Activated CD8-positive, alpha-beta memory T cell treated with anti-CD3 and anti-CD28 coated beads for 4 hours (primary cell): Measurements from ENCODE around the gene NDUFA6.
"Not testable (repeated sequence)": the region's sequence is repeated elsewhere in the genome, so short reads cannot be mapped to it uniquely, and the experiment has no call there.

Source experiments
- DNase-seq, 2 donors: peaks; one replicate each; pipeline ENCODE4 v3.0.0-alpha.2; 2020; ENCODE audit warnings: low read depth in 2 of 2

The NDUFA6 gene

DNA sequence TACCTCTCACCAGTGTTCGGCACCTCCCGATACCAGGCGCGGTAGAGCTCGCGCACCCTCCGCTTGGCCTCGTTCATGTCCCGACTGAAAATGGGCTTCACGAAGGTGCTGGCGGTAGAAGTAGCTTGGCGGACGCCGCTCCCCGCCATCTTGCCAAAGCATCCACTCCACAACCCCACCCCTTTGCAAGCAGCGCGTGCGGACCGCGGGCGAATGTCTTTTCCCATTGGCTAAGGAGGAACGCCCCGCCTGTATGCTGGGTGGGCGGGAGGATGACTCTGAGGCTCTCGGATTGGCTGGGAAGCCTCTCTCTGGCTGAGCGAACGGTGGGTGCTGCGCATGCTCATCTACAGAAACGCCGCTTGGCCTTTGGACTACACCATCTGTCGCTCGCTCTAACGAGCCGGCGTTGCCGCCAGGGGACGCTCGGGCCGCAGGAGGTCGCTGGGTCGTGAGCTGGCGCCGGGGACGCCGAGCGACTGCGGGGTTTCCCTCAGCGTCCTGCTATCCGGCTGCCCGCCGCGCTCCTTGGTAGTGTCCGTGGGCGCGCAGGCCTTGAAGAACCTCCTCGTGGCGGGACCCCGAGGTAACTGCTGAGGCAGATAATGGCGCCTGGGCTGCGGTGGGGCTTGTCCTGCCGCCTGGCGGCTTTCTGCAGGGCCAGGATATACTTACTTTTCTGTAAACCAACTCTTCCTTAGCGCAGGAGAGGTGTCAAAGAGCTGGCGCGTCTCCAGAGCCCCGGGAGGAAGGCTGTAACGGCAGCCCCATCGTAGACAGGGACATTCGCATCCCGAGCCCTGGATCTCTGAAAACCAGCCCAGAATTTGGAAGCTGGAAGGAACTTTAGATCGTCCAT is at the start of gene NDUFA6:
NDUFA6 (minus strand) TSS at position 177 of the 859 bp plus-strand sequence; CDS start at position 149, 28 bp downstream.
- DNase-seq, result peak; percentile 95 to 99

DNA sequence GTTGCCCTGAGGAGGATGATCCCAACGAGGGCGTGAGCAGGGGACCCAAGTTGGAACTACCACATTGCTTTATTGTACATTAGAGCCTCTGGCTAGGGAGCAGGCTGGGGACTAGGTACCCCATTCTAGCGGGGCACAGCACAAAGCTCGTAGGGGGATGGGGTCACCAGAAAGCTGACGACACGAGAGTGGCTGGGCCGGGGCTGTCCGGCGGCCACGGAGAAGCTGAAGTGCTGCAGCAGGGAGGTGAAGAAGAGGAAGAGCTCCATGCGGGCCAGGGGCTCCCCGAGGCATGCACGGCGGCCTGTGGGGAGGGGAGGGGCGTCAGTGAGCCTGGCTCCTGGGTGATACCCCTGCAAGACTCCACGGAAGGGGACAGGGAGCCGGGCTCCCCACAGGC is 49.6 kb upstream of the NDUFA6 start:
- not testable (repeated sequence) for DNase-seq

DNA sequence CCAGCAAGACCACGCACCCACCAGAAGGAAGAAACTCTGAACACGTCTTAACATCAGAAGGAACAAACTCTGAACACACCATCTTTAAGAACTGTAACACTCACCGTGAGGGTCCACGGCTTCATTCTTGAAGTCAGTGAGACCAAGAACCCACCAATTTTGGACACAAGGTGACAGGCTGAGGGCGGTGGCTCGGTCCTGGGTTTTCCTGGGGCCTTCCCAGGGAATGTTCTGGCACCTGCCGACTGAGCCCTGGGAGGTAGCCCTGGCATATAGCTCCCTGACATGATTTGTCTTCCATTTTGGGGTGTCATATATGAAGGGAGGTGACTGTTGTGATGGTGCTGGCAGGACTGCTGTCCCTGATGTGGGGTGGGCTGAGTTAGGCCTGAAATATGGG is 48.9 kb upstream of the NDUFA6 start:
- DNase-seq, result not testable (repeated sequence)

DNA sequence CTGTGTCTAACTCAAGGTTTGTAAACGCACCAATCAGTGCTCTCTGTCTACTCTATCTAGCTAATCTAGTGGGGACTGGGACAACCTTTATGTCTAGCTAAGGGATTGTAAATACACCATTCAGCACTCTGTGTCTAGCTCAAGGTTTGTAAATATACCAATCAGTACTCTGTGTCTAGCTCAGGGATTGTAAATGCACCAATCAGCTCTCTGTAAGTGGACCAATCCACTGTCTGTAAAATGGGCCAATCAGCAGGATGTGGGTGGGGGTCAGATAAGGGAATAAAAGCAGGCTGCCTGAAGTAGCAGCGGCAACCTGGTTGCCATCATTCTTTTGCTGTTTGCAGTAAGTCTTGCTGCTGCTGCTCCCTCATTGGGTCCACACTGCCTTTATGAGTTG is 48.4 kb upstream of the NDUFA6 start:
- no peak for DNase-seq

DNA sequence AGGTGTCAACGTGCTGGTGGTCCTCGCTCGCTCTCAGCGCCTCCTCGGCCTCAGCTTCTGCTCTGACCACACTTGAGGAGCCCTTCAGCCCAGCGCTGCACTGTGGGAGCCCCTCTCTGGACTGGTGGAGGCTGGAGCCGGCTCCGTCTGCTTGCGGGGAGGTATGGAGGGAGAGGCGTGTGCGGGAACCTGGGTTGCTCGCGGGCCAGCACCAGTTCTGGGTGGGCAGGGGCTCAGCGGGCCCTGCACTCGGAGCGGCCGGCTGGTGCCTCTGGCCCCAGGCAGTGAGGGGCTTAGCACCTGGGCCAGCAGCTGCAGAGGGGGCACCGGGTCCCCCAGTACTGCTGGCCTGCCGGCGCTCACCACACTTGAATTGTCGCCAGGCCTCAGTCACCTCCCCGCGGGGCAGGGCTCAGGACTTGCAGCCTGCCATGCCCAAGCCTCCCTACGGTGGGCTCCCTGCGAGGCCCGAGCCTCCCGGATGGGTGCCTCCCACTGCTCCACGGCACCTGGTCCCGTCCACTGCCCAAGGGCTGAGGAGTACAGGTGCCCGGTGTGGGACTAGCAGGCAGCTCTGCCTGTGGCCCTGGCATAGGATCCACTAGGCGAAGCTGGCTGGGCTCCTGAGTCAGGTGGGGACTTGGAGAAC is 47.7 kb upstream of the NDUFA6 start:
- no peak for DNase-seq

DNA sequence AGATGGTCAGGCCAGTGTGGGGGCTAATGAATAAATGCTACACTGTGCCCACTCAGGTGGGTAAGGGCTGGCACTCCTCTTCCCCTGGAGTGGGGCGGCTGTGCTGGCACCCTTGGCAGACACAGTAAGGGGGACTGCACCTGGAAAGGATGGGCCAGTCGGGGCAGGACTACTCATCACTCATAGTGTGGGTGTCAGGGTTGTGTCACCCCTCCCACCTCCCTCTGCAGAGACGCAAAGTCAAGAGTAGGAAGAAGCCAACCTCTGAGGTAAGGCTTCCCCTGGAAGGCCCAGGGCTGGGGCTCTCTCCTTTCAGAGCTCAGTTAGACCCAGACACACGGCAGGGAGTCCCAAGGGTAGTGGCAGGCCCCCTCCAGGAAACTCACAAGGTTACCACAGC is 45.1 kb upstream of the NDUFA6 start:
- DNase-seq, result not testable (repeated sequence)

DNA sequence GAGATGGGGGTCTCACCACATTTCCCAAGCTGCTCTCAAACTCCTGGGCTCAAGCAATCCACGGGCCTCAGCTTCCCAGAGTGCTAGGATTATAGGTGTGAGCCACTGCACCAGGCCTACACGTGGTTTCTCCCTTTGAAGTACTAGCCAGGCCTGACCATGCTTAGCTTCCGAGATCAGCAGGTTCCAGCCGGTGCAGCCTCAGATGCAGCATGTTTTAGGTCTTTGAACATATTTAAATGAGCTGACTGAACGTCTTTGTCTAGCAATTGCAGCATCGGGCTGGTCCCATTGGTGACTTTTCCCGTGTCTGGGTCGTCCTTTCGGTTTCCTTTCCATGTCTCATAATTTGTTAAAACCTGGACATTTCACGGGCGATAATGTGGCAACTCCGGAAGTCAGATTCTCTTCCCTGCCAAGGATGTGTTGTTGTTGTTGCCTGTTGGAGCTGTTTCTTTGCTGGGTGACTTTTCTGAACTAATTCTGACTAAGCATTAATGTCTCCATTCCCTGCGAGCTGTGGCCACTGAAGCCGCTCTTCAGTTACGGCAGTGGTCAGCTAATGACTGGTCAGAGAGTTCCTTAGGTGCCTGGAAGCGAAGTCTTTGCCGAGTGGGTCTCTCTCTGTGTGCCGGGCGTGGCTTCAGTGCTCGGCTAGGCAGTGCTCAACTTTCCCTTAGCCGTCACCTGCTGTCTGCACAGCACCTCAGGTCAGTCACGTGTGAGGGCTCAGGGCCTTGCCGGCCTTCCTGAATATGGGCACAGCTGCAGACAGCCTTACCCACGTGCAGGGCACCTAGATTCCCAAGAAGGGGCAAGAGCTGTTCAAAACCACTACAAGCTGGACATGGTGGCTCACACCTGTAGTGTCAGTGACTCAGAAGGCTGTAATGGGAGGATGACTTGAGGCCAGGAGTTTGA is 43.8 kb upstream of the NDUFA6 start:
- no peak for DNase-seq

DNA sequence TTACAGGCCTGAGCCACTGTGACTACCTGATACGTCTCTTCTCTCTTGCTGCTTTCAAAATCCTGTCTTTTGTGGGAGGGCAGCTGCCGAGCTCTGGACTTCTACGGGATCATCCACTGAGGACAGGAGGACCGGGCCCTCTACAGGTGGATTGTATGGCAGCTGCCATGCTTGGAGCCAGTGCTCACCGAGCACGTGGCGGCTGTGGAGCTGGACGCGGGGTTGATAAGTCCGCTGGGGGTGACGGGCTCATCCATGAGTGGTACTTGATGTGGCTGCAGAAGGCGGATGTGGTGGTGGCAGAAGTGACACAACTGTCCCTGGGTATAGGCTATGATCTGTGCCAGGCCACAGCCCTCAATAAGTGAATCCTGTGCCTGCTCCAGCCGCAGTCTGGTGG is 41.9 kb upstream of the NDUFA6 start:
- DNase-seq, result no peak

DNA sequence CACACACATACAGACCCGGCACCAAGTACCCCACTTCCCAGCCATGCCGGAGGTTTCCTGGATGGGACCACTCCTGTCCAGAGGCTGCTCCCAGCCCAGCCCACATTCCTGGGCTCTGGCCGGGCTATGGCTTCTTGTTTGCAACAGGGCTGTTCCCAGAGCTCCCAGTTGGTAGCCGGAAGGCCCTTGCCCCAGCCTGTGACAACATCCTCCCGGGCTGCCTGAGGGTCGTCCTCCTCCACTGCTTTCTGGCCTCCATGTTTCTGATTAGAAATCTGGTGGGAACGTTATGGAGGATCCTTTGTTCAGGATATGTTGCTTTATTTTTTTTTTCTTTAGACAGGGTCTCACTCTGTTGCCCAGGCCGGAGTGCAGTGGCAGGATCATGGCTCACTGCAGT is 41.0 kb upstream of the NDUFA6 start:
- DNase-seq, result no peak

DNA sequence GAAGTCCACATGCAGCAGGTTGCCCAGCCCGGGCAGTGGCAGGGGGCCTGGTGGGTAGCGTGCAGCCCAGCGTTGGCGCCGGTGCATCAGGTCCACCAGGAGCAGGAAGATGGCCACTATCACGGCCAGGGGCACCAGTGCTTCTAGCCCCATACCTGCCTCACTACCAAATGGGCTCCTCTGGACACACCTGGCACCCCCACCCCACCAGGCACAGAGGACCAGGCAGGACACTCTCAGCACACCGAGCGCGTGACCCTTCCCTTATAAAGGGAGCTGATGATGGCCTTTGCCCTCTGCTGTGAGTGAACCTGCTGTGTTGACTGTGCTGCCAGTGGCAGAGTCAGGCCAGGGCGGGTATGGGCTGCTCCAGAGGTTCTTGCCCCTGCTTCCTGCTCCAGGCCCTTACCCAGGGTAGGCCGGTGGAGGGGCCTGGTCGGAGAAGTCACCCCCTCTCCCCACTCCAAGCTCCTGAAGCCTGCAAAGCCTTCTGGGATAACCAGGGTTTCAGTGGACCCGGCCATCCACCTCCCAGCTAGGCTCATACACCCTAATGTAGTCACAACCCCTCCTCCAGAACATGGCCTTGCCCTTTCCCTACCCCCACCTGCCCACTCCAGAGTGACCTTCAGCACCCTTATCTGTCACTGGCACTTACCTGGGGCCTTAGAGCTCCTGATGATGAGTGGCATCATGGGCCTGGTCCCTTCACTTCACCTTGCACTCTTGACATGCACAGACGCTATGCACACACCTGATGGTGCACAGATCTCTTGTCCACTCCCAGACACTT is 40.3 kb upstream of the NDUFA6 start, which contains the start of gene CYP2D6:
CYP2D6 (minus strand) TSS at position 172 of the 793 bp plus-strand sequence; CDS start at position 153, 19 bp downstream.
- not testable (repeated sequence) for DNase-seq

DNA sequence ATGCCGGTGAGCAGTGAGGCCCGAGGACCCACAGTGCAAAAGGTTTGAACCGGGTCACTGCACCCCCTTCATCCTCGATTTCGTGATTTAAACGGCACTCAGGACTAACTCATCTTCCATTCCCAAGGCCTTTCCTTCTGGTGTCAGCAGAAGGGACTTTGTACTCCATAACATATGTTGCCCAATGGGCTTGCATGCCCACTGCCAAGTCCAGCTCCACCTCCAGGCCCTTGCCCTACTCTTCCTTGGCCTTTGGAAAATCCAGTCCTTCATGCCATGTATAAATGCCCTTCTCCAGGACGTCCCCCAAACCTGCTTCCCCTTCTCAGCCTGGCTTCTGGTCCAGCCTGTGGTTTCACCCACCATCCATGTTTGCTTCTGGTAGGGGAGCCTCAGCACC is 39.6 kb upstream of the NDUFA6 start:
- not testable (repeated sequence) for DNase-seq

DNA sequence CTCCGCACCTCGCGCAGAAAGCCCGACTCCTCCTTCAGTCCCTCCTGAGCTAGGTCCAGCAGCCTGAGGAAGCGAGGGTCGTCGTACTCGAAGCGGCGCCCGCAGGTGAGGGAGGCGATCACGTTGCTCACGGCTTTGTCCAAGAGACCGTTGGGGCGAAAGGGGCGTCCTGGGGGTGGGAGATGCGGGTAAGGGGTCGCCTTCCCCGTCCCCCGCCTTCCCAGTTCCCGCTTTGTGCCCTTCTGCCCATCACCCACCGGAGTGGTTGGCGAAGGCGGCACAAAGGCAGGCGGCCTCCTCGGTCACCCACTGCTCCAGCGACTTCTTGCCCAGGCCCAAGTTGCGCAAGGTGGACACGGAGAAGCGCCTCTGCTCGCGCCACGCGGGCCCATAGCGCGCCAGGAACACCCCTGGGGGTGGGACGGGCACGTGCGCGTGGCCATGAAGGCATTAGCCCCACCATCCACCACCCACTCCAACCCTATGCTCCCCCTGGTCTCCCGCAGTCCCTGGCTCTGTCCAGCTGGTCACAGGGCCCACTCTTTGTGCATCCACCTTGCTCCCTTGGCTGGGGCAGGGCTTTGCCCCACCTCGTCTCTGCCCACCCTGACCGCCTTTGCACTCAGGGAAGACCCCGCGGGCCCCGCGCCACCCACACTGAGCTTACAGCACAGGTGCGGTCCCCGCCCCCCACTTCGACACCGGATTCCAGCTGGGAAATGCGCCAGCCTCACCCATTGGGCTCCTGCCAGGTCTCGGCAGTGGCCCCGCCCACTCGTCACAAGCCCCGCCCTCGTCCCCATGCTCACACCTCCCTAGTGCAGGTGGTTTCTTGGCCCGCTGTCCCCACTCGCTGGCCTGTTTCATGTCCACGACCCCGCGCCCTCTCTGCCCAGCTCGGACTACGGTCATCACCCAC is 38.5 kb upstream of the NDUFA6 start:
- DNase-seq, result not testable (repeated sequence)

DNA sequence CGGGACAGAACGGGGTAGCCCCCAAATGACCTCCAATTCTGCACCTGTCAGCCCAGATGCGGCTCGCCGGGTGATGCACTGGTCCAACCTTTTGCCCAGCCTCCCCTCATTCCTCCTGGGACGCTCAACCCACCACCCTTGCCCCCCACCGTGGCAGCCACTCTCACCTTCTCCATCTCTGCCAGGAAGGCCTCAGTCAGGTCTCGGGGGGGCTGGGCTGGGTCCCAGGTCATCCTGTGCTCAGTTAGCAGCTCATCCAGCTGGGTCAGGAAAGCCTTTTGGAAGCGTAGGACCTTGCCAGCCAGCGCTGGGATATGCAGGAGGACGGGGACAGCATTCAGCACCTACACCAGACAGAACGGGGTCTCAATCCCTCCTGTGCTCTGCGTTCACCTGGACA is 37.4 kb upstream of the NDUFA6 start:
- DNase-seq, result not testable (repeated sequence)

DNA sequence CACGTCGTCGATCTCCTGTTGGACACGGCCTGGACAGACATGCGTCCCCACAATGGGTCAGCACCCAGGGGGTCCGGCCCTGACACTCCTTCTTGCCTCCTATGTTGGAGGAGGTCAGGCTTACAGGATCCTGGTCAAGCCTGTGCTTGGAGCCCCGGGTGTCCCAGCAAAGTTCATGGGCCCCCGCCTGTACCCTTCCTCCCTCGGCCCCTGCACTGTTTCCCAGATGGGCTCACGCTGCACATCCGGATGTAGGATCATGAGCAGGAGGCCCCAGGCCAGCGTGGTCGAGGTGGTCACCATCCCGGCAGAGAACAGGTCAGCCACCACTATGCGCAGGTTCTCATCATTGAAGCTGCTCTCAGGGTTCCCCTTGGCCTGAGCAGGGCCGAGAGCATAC is 37.0 kb upstream of the NDUFA6 start:
- DNase-seq, result no peak

DNA sequence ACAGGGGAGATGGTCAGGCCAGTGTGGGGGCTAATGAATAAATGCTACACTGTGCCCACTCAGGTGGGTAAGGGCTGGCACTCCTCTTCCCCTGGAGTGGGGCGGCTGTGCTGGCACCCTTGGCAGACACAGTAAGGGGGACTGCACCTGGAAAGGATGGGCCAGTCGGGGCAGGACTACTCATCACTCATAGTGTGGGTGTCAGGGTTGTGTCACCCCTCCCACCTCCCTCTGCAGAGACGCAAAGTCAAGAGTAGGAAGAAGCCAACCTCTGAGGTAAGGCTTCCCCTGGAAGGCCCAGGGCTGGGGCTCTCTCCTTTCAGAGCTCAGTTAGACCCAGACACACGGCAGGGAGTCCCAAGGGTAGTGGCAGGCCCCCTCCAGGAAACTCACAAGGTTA is 33.0 kb upstream of the NDUFA6 start:
- not testable (repeated sequence) for DNase-seq

DNA sequence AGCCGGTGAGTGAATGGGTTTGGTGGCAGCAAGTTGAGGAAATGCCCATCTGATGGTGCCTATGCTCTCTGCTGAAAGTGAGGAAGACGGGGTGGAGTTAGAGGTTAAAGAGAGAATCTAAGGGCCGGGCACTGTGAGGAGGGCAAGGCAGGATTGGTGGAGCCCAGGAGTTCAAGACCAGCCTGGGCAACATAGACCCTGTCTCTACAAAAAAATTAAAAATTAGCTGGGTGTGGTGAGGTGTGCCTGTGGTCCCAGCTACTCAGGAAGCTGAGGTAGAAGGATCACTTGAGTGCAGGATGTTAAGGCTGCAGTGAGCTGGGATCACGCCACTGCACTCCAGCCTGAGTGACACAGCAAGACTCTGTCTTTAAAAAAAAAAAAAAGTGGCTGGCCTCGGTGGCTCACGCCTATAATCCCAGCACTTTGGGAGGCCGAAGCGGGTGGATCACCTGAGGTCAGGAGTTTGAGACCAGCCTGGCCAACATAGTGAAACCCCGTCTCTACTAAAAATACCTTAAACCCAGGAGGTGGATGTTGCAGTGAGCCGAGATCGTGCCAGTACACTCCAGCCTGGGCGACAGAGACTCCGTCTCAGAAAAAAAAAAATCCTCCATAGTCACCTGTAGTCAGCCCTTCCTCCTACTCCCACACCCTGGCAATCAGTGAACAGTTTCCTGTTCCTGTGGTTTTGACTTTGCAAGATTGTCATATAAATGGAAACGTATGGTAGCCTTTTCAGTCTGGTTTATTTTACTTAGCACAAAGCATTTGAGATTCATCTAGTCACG is 29.9 kb upstream of the NDUFA6 start:
- peak in 1 of 2 donors; percentile 38 for DNase-seq

DNA sequence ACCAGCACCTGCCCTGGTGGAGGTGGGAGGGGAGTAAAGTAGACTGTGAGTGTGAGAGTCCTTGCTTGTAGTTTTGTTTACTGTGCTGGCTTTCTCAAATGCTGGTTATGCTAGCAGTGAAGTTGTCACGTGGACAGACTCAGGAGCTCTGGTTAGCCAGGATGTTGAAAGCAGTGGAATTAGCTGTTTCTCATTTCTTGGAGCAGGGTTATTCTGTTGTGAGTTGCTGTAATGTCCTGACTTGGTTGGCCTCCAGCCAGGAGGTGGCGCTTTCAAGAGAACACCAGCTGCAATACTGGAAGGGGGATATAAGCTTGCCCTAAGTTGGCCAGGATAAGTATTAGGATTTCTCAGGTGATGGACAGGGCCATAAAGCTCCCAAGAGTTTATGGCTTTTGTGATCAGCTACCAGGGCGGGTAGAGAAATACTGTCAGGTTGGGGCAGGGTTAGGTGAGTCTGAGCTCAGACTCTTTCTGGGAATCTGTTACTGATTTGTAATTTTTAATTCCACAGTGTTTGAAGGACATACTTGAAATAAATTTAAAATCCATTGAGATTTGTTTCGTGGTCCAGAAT is 26.4 kb upstream of the NDUFA6 start:
- DNase-seq, result no peak

DNA sequence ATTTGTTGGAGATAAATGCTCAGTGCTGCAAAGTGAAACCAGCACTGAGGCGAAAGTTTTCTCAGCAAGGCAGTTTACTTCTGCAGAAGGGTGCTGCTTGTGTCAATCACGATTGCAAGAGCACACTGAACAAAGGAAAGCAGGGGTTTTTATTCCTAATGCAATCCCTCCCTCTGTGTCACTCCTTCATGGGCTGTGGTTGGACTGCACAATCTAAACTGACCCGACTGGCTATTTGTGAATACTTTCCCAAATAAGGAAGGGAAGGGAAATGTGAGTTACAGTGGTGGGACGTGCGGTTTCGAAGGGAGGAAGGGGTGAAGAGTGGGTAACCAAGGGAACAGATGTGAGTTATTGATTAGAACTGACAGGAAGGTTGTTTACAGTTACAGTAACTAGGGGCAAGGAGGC is 24.9 kb upstream of the NDUFA6 start:
- not testable (repeated sequence) for DNase-seq

DNA sequence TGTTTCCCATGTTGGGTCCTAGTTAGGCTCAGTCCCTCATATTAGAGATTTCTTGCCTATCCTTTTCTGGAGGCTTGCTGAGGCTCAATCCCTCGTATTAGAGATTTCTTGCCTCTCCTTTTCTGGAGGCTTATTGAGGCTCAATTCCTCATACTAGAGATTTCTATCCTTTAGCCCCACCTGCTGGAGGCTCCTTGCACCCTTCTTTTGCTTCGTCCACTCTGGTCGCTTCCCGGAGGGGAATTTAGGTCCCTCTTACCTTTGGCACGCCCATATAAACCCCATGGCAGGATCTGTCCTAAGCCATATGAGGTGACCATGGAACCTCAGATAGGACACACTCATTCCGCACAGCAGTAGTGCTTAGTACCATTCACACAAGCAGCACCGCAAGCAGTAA is 24.1 kb upstream of the NDUFA6 start:
- DNase-seq, result no peak
